ENCODE results near the gene ZFPL1. TPM values are rescaled to one million over a fixed set of nuclear protein-coding genes. Genes with fewer than 3 reads are reported as not detected.

Gene ZFPL1
- total and polyA plus RNA-seq, 2 donors (not counting 3 experiments of a cell fraction or from before 2014, with no cell fraction given), result 37.6 to 139 TPM

DNA sequence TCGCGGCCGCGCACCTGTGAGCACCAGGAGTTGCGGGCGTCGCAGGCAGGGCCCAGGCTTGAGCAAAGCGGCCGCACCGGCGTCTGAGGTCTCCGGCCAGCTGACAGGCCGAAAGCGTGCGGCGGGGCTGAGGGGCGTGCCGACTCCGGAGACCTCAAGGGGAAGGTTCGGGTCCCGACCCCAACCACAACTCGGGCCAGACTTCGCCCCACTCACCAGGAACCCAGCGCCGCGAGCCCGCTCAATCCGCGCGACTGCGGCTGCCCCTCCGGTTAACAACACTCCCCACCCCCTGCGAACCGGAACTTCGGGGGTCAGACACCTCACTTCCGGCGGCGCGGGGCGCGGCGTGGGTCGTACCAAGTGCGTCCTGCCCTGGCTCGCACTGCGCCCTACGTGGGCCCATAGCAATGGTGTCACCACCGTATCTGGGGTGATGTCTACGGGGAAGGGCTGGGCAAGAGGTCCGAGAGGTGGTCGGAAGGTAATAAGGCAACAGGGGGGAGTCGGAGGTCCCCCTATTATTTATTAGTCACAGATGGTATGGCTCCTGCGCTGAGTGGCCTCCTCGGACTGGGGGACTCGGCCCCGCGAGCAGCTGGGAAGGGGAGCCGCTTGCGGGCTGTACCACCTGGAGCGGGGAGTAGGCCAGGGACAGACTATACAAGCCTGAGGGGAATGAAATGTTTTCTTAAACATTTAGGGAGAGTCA lies 50.4 kb downstream of the ZFPL1 start, which contains the start of gene SYVN1:
TSS of gene SYVN1 (minus strand) at position 280 of the 712 bp plus-strand sequence. CDS start 918 bp downstream, outside the sequence.
- H3K4me3 ChIP-seq (replicated peaks in 1 of 3; ENCODE audit: insufficient read depth in 1 of 3, low read depth in 1 of 3, low read length in 3 of 3), result peak within 1 kb of the TSS; percentile 51 to 62 (median 52)
- peak within 1 kb of the TSS; percentile 92 for H3K9ac ChIP-seq (replicated peaks; ENCODE audit: extremely low read depth, insufficient read depth, low read length)
- no peaks in the 10 kb centered on the region for H3K27me3 ChIP-seq (ENCODE audit: control insufficient read depth in 2 of 2, insufficient read depth in 2 of 2, low read length in 2 of 2)
- no peaks in the 10 kb centered on the region for H3K9me3 ChIP-seq (replicated peaks; ENCODE audit: control insufficient read depth, insufficient read depth, low read length)
- TF ChIP-seq MYC (IDR thresholded peaks at IDR 0.05; ENCODE audit: low read depth, low read length), result peak; percentile 68
- TF ChIP-seq POLR2A (IDR thresholded peaks at IDR 0.05; ENCODE audit: low read depth, low read length), result peak; percentile 87
- TF ChIP-seq FOS (IDR thresholded peaks at IDR 0.05; ENCODE audit: borderline replicate concordance, insufficient read depth, low read length), result no peak
- TF ChIP-seq POLR2AphosphoS5 (IDR thresholded peaks at IDR 0.05; ENCODE audit: insufficient read depth, low read depth, low read length), result peak; percentile 92
- DNase-seq (ENCODE audit: low read depth, low spot score), result peak; percentile 87
- peak within 1 kb of the TSS; percentile 80 for H2AFZ ChIP-seq (ENCODE audit: low read depth, low read length)
- dilution Hi-C loops (cut with MboI; ENCODE audit: extremely low pct_ligation_motif_present, low sequenced_read_pairs), result no loop called here
- FAIRE-seq, result no peak
- intact Hi-C loops (cut with micrococcal nuclease), result loop anchor here (1.0 kb wide), 2 partner anchors 35 to 47 kb away; partner anchors contain the start of gene CAPN1
- peaks cover 12% of the 10 kb centered on the region for H3K4me1 ChIP-seq (ENCODE audit: control insufficient read depth, extremely low read depth, insufficient read depth, low read length)
- no peaks in the 10 kb centered on the region for H4K20me1 ChIP-seq (replicated peaks; ENCODE audit: control insufficient read depth, extremely low read depth, insufficient read depth, low read length)
- BruUV-seq (replicated peaks), result no TSS peak
- peak within 1 kb of the TSS; percentile 62 for H3K4me2 ChIP-seq (ENCODE audit: insufficient read depth, low read length)
- H3K27ac ChIP-seq (ENCODE audit: insufficient read depth, low read depth, low read length), result peak within 1 kb of the TSS; percentile 89
- CTCF ChIA-PET, result interaction anchor here (0.6 to 4.0 kb wide), 12 partner anchors 11 to 1300 kb away, joined by 3 to 27 read pairs (median 4); partner anchors contain the start of genes CAPN1, FAU, MRPL49 and TM7SF2
- H3K36me3 ChIP-seq (ENCODE audit: control insufficient read depth in 2 of 2, extremely low read depth in 1 of 2, insufficient read depth in 2 of 2, low read length in 2 of 2), result peaks cover 0 to 27% of the 10 kb centered on the region in 2 experiments
- H3K79me2 ChIP-seq (ENCODE audit: control insufficient read depth, insufficient read depth, low read length), result peaks cover 14% of the 10 kb centered on the region
- H3K9me1 ChIP-seq (replicated peaks; ENCODE audit: control insufficient read depth, extremely low read depth, insufficient read depth, low read length), result no peaks in the 10 kb centered on the region
- POLR2A ChIA-PET, result interaction anchor here (0.8 to 1.4 kb wide), 4 partner anchors 8 to 47 kb away, joined by 3 to 7 read pairs (median 4); partner anchors contain the start of genes CAPN1, FAU, MRPL49 and ZNHIT2

- dilution Hi-C loops (cut with MboI; ENCODE audit: extremely low pct_ligation_motif_present, low sequenced_read_pairs) (no loop called here), intact Hi-C loops (cut with micrococcal nuclease) (loop anchor here (1.0 kb wide), 3 partner anchors 13 to 46 kb away; partner anchors contain the start of genes CAPN1, FAU and MRPL49)
- Histone ChIP-seq H3K4me3 (replicated peaks in 1 of 3; ENCODE audit: insufficient read depth in 1 of 3, low read depth in 1 of 3, low read length in 3 of 3) (peak overlapping the region; percentile 51 to 62 (median 52)), H3K9me3 (replicated peaks; ENCODE audit: control insufficient read depth, insufficient read depth, low read length) (no peaks in the 10 kb centered on the region), H4K20me1 (replicated peaks; ENCODE audit: control insufficient read depth, extremely low read depth, insufficient read depth, low read length) (no peaks in the 10 kb centered on the region), H3K79me2 (ENCODE audit: control insufficient read depth, insufficient read depth, low read length) (peaks cover 14% of the 10 kb centered on the region), H2AFZ (ENCODE audit: low read depth, low read length) (peak overlapping the region; percentile 80), H3K36me3 (ENCODE audit: control insufficient read depth in 2 of 2, extremely low read depth in 1 of 2, insufficient read depth in 2 of 2, low read length in 2 of 2) (peaks cover 0 to 20% of the 10 kb centered on the region in 2 experiments), H3K9ac (replicated peaks; ENCODE audit: extremely low read depth, insufficient read depth, low read length) (peak overlapping the region; percentile 92), H3K4me1 (ENCODE audit: control insufficient read depth, extremely low read depth, insufficient read depth, low read length) (peaks cover 12% of the 10 kb centered on the region), H3K4me2 (ENCODE audit: insufficient read depth, low read length) (peak overlapping the region; percentile 62), H3K27ac (ENCODE audit: insufficient read depth, low read depth, low read length) (peak overlapping the region; percentile 89), H3K27me3 (ENCODE audit: control insufficient read depth in 2 of 2, insufficient read depth in 2 of 2, low read length in 2 of 2) (peaks cover 0 to 3% of the 10 kb centered on the region in 2 experiments), H3K9me1 (replicated peaks; ENCODE audit: control insufficient read depth, extremely low read depth, insufficient read depth, low read length) (no peaks in the 10 kb centered on the region)
- TF ChIP-seq MYC (IDR thresholded peaks at IDR 0.05; ENCODE audit: low read depth, low read length) (no peak), POLR2A (IDR thresholded peaks at IDR 0.05; ENCODE audit: low read depth, low read length) (peak; percentile 87)
- POLR2A ChIA-PET, result interaction anchor here (0.8 to 1.4 kb wide), 4 partner anchors 9 to 47 kb away, joined by 3 to 7 read pairs (median 4); partner anchors contain the start of genes CAPN1, FAU, MRPL49 and ZNHIT2
- BruUV-seq (replicated peaks), result TSS peak; percentile 67
- CTCF ChIA-PET, result interaction anchor here (0.9 to 4.0 kb wide), 12 partner anchors 10 to 180 kb away, joined by 3 to 27 read pairs (median 4); partner anchors contain the start of genes CAPN1, FAU, MRPL49 and TM7SF2
- FAIRE-seq, result peak; percentile 98
- peak; percentile 97 for DNase-seq (ENCODE audit: low read depth, low spot score)
These were observed 51.1 kb downstream of the ZFPL1 start for GRCh38 chr11:65134952-65135632.

All from endothelial cell of umbilical vein (primary cell).